Measurements from ENCODE around the gene SLC4A11.

Gene SLC4A11

GRCh38 chr20:3279761-3280160 lies 40.8 kb upstream of the SLC4A11 start:
- Histone ChIP-seq H3K27ac (no peak overlapping the region), H3K79me2 (ENCODE audit: insufficient read depth, low read depth) (no peaks in the 10 kb centered on the region), H3K9ac (no peak overlapping the region), H3K4me1 (ENCODE audit: low read depth, poor library complexity, severe bottlenecking) (no peaks in the 10 kb centered on the region), H4K20me1 (ENCODE audit: insufficient read depth) (no peaks in the 10 kb centered on the region), H3K27me3 (ENCODE audit: insufficient read depth, low read depth) (no peaks in the 10 kb centered on the region), H3K4me2 (no peak overlapping the region), H3K4me3 (IDR thresholded peaks at IDR 0.05; ENCODE audit: insufficient read depth, low read depth, low read length) (no peak overlapping the region), H3K36me3 (ENCODE audit: insufficient read depth) (no peaks in the 10 kb centered on the region), H2AFZ (ENCODE audit: low read depth) (no peak overlapping the region)
- TF ChIP-seq, protein P1, sequence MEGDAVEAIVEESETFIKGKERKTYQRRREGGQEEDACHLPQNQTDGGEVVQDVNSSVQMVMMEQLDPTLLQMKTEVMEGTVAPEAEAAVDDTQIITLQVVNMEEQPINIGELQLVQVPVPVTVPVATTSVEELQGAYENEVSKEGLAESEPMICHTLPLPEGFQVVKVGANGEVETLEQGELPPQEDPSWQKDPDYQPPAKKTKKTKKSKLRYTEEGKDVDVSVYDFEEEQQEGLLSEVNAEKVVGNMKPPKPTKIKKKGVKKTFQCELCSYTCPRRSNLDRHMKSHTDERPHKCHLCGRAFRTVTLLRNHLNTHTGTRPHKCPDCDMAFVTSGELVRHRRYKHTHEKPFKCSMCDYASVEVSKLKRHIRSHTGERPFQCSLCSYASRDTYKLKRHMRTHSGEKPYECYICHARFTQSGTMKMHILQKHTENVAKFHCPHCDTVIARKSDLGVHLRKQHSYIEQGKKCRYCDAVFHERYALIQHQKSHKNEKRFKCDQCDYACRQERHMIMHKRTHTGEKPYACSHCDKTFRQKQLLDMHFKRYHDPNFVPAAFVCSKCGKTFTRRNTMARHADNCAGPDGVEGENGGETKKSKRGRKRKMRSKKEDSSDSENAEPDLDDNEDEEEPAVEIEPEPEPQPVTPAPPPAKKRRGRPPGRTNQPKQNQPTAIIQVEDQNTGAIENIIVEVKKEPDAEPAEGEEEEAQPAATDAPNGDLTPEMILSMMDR (conservative IDR thresholded peaks at IDR 0.05; ENCODE audit: low read depth, low read length): no peak

DNA sequence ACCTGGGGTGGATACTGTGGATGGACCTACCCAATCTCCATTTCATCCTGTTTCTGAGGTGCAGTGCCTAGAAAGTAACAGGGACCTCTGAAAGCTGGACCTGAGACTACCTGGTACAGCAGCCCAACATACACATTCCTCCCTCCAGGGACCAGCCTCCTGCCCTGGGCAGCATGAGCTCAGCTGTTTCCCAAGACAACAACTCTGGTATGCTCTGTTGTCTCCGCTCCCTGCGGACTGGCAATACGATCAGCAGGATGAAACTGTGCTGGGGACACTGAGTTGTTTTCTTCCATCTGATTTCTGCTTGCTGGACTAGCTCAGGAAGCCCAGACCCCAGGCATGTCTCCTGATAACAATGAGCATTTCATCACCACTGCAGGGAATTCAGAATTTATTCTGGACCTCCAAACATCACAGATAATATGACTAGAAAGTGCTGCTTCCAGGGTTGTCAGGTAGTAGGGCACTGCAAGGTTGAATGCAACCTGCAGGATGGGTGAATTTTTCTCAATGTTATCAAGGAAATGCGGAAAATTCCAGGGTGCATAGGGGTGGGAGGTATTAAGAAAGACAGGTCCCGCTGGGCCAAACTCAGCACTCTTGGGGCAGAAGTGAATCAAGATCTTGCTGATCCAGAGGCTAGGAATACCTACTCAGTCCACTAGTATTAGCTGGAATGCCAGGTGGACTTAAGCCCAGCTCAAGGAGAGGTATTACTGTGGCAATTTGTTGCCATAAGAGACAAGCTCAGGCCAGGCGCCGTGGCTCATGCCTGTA lies 38.9 kb upstream of the SLC4A11 start:
- Histone ChIP-seq H3K27ac (no peak overlapping the region), H3K4me1 (ENCODE audit: low read depth, poor library complexity, severe bottlenecking) (no peaks in the 10 kb centered on the region), H3K4me2 (no peak overlapping the region), H3K79me2 (ENCODE audit: insufficient read depth, low read depth) (no peaks in the 10 kb centered on the region), H3K9ac (no peak overlapping the region), H3K27me3 (ENCODE audit: insufficient read depth, low read depth) (no peaks in the 10 kb centered on the region), H4K20me1 (ENCODE audit: insufficient read depth) (no peaks in the 10 kb centered on the region), H3K36me3 (ENCODE audit: insufficient read depth) (no peaks in the 10 kb centered on the region), H2AFZ (ENCODE audit: low read depth) (no peak overlapping the region), H3K4me3 (IDR thresholded peaks at IDR 0.05; ENCODE audit: insufficient read depth, low read depth, low read length) (no peak overlapping the region)
- TF ChIP-seq, protein P1 (conservative IDR thresholded peaks at IDR 0.05; ENCODE audit: low read depth, low read length): no peak

- Histone ChIP-seq H3K4me3 (IDR thresholded peaks at IDR 0.05; ENCODE audit: insufficient read depth, low read depth, low read length) (no peak overlapping the region), H4K20me1 (ENCODE audit: insufficient read depth) (no peaks in the 10 kb centered on the region), H3K4me2 (no peak overlapping the region), H3K36me3 (ENCODE audit: insufficient read depth) (no peaks in the 10 kb centered on the region), H3K4me1 (ENCODE audit: low read depth, poor library complexity, severe bottlenecking) (no peaks in the 10 kb centered on the region), H3K9ac (no peak overlapping the region), H3K27me3 (ENCODE audit: insufficient read depth, low read depth) (no peaks in the 10 kb centered on the region), H3K79me2 (ENCODE audit: insufficient read depth, low read depth) (no peaks in the 10 kb centered on the region), H2AFZ (ENCODE audit: low read depth) (no peak overlapping the region), H3K27ac (no peak overlapping the region)
- TF ChIP-seq, protein P1 (conservative IDR thresholded peaks at IDR 0.05; ENCODE audit: low read depth, low read length): no peak; the same call in 1 of the 2 replicates
Observed at GRCh38 chr20:3276680-3277015, 37.7 kb upstream of the SLC4A11 start.

- H3K27me3 ChIP-seq (ENCODE audit: insufficient read depth, low read depth): no peaks in the 10 kb centered on the region
- H3K4me3 ChIP-seq (IDR thresholded peaks at IDR 0.05; ENCODE audit: insufficient read depth, low read depth, low read length): no peak overlapping the region
- no peaks in the 10 kb centered on the region for H3K79me2 ChIP-seq (ENCODE audit: insufficient read depth, low read depth)
- no peak overlapping the region for H3K27ac ChIP-seq
- no peak overlapping the region for H3K4me2 ChIP-seq
- no peak overlapping the region for H2AFZ ChIP-seq (ENCODE audit: low read depth)
- TF ChIP-seq, protein P1 (conservative IDR thresholded peaks at IDR 0.05; ENCODE audit: low read depth, low read length): no peak
- H3K4me1 ChIP-seq (ENCODE audit: low read depth, poor library complexity, severe bottlenecking): no peaks in the 10 kb centered on the region
- no peaks in the 10 kb centered on the region for H3K36me3 ChIP-seq (ENCODE audit: insufficient read depth)
- H4K20me1 ChIP-seq (ENCODE audit: insufficient read depth): no peaks in the 10 kb centered on the region
- no peak overlapping the region for H3K9ac ChIP-seq
Observed at GRCh38 chr20:3275966-3276679, 37.1 kb upstream of the SLC4A11 start.
